Stomach smooth muscle (tissue), 2 donors: Measurements from ENCODE around the gene CHRNA4.
"Not testable (repeated sequence)": the region's sequence is repeated elsewhere in the genome, so short reads cannot be mapped to it uniquely, and the experiment has no call there.

Source experiments
- H3K27ac ChIP-seq: one replicate; pipeline ENCODE4 v1.7.0; 2013; ENCODE audit warnings: mild to moderate bottlenecking, low read length, inconsistent platforms
- H3K27me3 ChIP-seq, 2 donors: one replicate each; pipeline ENCODE4 v1.7.0; 2013; ENCODE audit warnings: low read length in 2 of 2; ENCODE audit not compliant: insufficient read depth in 2 of 2, control insufficient read depth in 1 of 2
- H3K36me3 ChIP-seq, 2 donors: one replicate each; pipeline ENCODE4 v1.7.0; 2013; ENCODE audit warnings: low read length in 2 of 2; ENCODE audit not compliant: control insufficient read depth in 2 of 2, insufficient read depth in 2 of 2
- H3K4me1 ChIP-seq: one replicate; pipeline ENCODE4 v1.7.0; 2013; ENCODE audit warnings: low read length; ENCODE audit not compliant: control insufficient read depth, insufficient read depth
- H3K4me3 ChIP-seq, 2 donors: one replicate each; pipeline ENCODE4 v1.7.0; 2013; ENCODE audit warnings: low read length in 2 of 2
- H3K9ac ChIP-seq, 2 donors: one replicate each; pipeline ENCODE4 v1.7.0; 2013; ENCODE audit warnings: low read length in 2 of 2, mild to moderate bottlenecking in 1 of 2
- H3K9me3 ChIP-seq, 2 donors: one replicate each; pipeline ENCODE4 v1.7.0; 2013; ENCODE audit warnings: low read length in 2 of 2; ENCODE audit not compliant: control insufficient read depth in 2 of 2
- donor health status: healthy.
- donor health status: Pancreatic carcinoma.

Gene CHRNA4

DNA sequence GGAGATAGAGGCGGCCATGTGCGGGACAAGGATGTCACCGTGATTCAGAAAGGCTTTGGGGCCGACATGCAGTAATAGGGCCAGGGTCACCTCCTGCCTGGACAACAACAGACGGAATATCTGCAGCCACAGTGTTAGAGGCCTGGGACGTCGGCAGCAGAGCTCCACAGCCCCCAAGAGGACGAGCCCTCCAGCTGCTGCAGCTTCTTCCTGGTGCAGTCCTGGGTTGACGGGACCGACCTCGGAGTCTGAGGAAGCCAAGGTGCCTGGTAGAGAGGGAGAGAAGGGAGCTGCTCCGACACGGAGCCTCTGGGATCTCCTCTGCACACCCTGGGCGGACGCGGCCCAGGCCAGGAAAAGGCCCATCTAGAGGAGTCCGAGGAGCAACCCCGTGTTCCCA is 23.2 kb upstream of the CHRNA4 start:
- H3K9ac ChIP-seq, result no peak overlapping the region
- H3K4me1 ChIP-seq, result peaks cover 2% of the 10 kb centered on the region
- H3K27me3 ChIP-seq, result peaks cover 14 to 16% of the 10 kb centered on the region in 2 donors
- H3K27ac ChIP-seq, result no peak overlapping the region
- no peak overlapping the region for H3K4me3 ChIP-seq
- H3K36me3 ChIP-seq, result no peaks in the 10 kb centered on the region
- peaks cover 6 to 10% of the 10 kb centered on the region in 2 donors for H3K9me3 ChIP-seq

DNA sequence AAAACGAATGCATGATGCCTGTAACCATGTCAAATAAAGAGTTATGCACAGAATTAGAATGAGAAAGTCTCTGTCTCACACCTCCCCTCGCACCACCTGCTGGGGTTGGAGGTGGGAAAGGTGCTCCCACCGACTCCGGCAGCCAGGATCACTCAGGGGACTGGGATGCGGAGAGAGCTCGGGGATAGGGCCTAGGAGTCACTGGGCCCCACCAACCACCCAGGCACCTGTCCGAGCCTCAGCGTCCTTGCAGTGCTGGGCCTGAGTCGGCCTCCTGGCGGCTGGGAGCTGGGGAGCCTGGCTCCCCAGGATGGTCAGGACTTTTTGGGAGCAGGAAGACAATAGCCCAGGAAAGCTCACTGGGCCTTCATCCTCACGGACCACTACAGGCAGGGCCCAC is 22.4 kb upstream of the CHRNA4 start:
- H3K9me3 ChIP-seq, result peaks cover 6 to 10% of the 10 kb centered on the region in 2 donors
- H3K27me3 ChIP-seq, result peaks cover 19 to 20% of the 10 kb centered on the region in 2 donors
- no peak overlapping the region for H3K27ac ChIP-seq
- no peak overlapping the region for H3K4me3 ChIP-seq
- peaks cover 2% of the 10 kb centered on the region for H3K4me1 ChIP-seq
- H3K9ac ChIP-seq, result no peak overlapping the region
- H3K36me3 ChIP-seq, result no peaks in the 10 kb centered on the region

DNA sequence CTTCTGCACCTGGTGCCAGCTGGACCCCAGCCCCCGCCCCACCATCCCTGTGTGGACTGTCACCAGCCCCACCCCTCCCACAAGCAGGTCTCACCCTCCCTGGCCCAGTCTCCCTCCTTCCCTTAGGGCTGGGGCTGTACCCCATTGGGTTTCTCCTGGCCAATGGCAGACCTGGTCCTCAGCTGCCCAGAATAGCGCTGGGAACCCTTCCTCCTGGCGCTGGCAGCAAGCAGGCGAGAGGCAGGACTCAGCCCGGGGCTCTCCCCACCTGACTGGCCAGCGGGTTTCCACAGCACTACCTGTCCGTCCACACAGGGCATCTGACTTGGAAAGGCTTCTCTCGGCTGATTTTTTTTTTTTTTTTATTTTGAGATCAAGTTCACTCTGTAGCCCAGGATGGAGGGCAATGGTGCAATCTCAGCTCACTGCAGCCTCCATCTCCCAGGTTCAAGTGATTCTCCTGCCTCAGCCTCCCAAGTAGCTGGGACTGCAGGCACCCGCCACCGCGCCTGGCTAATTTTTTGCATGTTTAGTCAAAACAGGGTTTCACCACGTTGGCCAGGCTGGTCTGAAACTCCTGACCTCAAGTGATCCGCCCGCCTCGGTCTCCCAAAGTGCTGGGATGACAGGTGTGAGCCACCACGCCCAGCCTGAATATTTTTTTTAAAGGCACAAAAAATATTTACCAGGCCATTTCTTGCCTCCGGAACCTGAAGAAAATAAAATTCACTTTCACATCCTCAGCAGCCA is 21.6 kb upstream of the CHRNA4 start:
- no peak overlapping the region for H3K4me3 ChIP-seq
- peaks cover 2% of the 10 kb centered on the region for H3K4me1 ChIP-seq
- H3K27me3 ChIP-seq, result peaks cover 26 to 29% of the 10 kb centered on the region in 2 donors
- no peak overlapping the region for H3K9ac ChIP-seq
- H3K27ac ChIP-seq, result no peak overlapping the region
- no peaks in the 10 kb centered on the region for H3K36me3 ChIP-seq
- peaks cover 6 to 10% of the 10 kb centered on the region in 2 donors for H3K9me3 ChIP-seq

DNA sequence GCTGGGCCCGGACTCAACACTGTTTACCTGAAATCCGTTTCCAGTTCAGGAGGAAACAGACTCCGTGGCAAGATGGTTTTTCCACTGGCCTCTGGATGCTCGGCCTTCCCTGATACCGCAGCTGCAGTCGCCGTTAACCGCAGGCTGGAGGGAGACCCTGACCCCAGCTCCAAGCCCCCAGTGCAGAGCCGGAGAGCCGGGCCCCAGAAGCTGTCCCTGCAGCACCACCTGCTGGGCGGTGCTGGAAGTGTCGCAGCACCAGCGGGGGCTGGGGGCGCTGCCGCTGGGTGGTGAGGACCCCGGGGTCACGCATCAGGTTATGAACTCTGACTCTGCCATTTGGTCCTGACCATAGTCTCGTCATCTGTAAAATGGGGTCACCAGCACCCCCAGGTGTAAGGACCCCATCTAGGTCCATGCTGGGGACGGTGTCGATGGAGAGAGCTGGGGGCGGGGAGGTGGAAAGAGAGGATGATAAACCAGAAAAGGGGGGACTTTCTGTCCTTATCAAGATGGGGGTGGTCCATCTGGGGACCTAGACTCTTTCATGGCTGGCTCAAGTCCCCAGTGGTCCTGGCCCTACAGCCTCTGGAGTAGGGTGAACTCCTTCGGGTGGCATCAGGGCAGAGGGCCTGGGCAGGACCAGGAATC is 20.8 kb upstream of the CHRNA4 start:
- no peak overlapping the region for H3K9ac ChIP-seq
- H3K4me3 ChIP-seq, result no peak overlapping the region
- H3K36me3 ChIP-seq, result no peaks in the 10 kb centered on the region
- H3K27me3 ChIP-seq, result peaks cover 30 to 37% of the 10 kb centered on the region in 2 donors
- H3K9me3 ChIP-seq, result peaks cover 6 to 10% of the 10 kb centered on the region in 2 donors
- no peak overlapping the region for H3K27ac ChIP-seq
- H3K4me1 ChIP-seq, result peaks cover 2% of the 10 kb centered on the region

DNA sequence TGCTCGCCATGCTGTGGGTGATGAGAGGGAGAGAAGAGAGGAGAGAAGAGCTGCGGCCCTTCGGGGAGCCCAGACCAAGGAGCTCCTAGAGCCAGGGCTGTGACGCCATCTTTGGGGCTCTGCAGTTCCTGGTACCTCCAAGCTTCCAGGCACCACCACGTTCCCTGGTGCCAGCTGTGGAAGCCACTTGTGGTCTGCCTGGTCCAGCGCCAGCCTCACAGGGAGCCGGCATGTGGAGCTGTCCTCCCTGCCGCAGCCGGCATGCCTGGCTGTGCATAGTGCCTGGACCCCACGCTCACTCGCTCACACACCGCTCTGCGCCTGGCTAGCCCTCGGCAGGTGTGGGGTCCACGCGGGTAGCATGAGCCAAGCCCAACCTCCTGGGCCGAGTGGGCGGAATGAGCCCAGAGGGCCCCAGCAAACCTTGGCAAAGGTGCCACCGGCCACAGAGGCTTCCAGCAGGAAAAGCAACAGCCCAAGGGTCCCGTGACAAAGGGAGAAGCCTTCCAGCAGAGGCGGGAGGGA is 19.3 kb upstream of the CHRNA4 start:
- peaks cover 38 to 44% of the 10 kb centered on the region in 2 donors for H3K27me3 ChIP-seq
- H3K9me3 ChIP-seq, result peaks cover 0 to 2% of the 10 kb centered on the region in 2 donors
- H3K4me3 ChIP-seq, result no peak overlapping the region
- H3K27ac ChIP-seq, result no peak overlapping the region
- peaks cover 2% of the 10 kb centered on the region for H3K4me1 ChIP-seq
- H3K36me3 ChIP-seq, result no peaks in the 10 kb centered on the region
- H3K9ac ChIP-seq, result no peak overlapping the region

DNA sequence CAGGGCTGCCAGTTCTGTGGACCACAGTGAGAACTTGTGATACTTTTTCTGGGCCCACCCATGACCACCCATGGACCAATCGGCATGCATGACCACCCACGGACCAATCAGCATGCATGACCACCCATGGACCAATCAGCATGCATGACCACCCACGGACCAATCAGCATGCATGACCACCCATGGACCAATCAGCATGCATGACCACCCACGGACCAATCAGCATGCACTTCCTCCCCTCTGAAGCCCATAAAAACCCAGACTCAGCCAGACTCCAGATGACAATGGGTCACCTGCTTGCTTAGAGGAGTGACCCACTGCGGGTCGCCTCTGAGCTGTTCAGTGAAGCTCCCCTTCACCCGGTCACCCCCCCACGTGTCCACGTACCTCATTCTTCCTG is 18.7 kb upstream of the CHRNA4 start:
- H3K27me3 ChIP-seq, result peaks cover 43 to 45% of the 10 kb centered on the region in 2 donors
- H3K27ac ChIP-seq, H3K4me1 ChIP-seq, H3K9me3 ChIP-seq, H3K36me3 ChIP-seq, H3K9ac ChIP-seq, H3K4me3 ChIP-seq: not testable (repeated sequence)

DNA sequence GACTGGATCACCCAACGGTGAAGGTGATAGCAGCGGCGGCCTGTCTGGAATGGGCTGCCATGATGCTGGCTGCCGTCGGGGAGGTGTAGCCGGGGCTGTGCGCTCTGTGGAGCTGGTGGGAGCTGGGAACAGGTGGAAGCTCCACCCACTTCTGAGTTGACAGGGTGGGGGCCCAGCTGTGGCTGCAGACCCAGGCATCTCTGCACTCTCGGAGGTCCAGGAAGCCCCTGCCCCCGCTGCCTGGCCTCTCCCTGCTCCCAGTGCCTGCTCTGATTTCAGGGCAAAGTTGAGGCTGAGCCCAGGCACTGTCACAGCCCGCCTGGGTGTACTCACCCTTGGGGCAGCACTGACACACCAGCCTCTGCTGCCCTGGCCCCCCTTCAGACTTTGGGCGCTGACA is 18.1 kb upstream of the CHRNA4 start:
- H3K36me3 ChIP-seq, result no peaks in the 10 kb centered on the region
- H3K4me1 ChIP-seq, result peaks cover 2% of the 10 kb centered on the region
- H3K9me3 ChIP-seq, result no peaks in the 10 kb centered on the region
- H3K4me3 ChIP-seq, result no peak overlapping the region
- no peak overlapping the region for H3K9ac ChIP-seq
- H3K27me3 ChIP-seq, result peaks cover 48 to 49% of the 10 kb centered on the region in 2 donors
- no peak overlapping the region for H3K27ac ChIP-seq

DNA sequence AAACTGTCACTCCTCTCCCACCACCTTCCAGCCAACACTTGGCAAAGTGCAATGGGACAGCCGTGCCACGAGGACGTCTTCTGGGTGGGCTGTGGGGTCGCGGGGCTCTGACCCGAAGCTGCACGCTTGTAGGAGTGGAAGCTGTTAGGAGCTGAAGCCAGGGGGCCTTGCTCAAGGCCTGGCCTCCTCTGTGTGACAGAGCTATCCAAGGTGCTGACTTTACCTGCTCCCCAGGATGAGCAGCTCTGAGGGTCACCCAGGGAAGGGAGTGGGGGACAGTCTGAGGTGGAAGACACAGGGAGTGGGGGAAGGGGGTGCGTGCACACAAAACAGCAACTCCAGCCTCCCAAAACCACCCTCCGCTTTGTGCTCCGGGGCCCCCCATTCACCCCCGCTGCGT is 17.5 kb upstream of the CHRNA4 start:
- no peak overlapping the region for H3K4me3 ChIP-seq
- peaks cover 50 to 51% of the 10 kb centered on the region in 2 donors for H3K27me3 ChIP-seq

DNA sequence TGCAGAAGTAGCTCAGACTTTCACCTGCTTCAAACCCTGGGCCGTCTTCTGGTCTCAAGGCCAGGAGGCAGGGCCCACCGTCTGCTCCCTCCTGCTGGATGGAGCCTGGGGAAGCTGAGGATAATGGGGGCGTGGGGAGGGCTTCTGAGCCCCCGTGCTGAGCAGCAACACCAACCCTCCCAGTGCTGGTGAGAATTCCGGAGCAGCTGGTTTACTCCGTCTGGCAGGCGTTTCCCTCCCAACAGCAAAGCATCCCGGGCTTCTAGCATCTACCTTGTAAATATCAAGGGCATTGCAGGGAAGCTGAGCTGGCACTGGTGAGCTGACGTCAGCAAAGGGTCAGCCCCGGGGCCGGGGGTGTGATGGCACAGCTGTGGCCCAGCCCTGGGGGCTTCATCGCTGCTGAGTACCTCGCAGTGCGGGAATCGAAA is 16.8 kb upstream of the CHRNA4 start:
- Histone ChIP-seq H3K9ac (no peak overlapping the region), H3K4me3 (no peak overlapping the region)

More for the DNA sequence above, 17.5 kb upstream of the CHRNA4 start:
- Histone ChIP-seq H3K9ac (no peak overlapping the region), H3K4me1 (peaks cover 2% of the 10 kb centered on the region), H3K36me3 (no peaks in the 10 kb centered on the region), H3K9me3 (no peaks in the 10 kb centered on the region), H3K27ac (no peak overlapping the region)

DNA sequence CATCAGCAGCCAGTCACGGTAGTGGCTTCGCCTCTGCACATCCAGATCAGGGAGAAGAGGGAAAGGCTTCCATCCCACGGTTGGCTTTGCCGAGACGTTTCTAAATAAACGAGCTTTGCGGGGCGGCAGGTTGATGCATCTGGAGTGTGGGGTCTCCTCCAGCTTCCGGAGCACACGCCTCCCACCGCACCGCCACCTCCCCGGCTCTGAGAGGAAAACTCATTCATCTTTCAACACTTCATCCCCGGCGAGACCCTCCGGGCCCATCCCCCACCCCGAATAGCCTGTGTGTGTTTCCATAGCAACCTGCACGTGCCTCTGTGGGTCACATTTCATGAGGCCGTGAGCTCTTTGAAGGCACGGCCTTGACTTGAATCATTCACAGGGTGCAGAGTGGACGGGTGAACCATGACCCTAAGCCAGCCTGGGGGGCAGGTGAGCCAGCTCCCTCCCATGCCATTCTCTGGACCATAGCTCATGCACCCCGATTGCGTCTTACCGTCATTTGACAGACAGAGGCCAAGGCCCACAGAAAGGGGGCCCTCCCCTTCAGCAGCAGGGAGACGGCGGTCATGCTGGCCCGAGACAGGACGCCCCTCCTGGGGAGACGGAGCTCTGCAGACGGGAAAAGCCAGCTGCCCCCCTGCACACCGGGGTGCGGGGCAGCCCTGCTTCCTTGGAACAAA is 16.2 kb upstream of the CHRNA4 start:
- Histone ChIP-seq H3K36me3 (no peaks in the 10 kb centered on the region), H3K9me3 (no peaks in the 10 kb centered on the region), H3K4me3 (no peak overlapping the region), H3K9ac (no peak overlapping the region), H3K4me1 (peaks cover 2% of the 10 kb centered on the region), H3K27me3 (peaks cover 51 to 59% of the 10 kb centered on the region in 2 donors), H3K27ac (no peak overlapping the region)

More for the DNA sequence above, 16.8 kb upstream of the CHRNA4 start:
- peaks cover 2% of the 10 kb centered on the region for H3K4me1 ChIP-seq
- no peaks in the 10 kb centered on the region for H3K36me3 ChIP-seq
- H3K9me3 ChIP-seq, result no peaks in the 10 kb centered on the region
- H3K27ac ChIP-seq, result no peak overlapping the region
- peaks cover 51 to 57% of the 10 kb centered on the region in 2 donors for H3K27me3 ChIP-seq
